H54 (cell line): ENCODE results near the gene GNG10.

Source experiments
- DNase-seq: peaks from one replicate; pipeline ENCODE4 v3.0.0; 2011; ENCODE audit warnings: low spot score, mixed read lengths; ENCODE audit not compliant: insufficient read length
- FAIRE-seq: peaks from 3 replicates; lab custom pipeline; 2011; peaks lifted over from hg19 to GRCh38; lab: Jason Lieb, UNC
- POLR2A ChIP-seq: IDR thresholded peaks from 2 replicates; pipeline ENCODE4 v1.6.1; 2011; ENCODE audit warnings: low read depth, mild to moderate bottlenecking, low read length

The GNG10 gene

GRCh38 chr9:111633389-111633736 lies 28.0 kb upstream of the GNG10 start:
- DNase-seq = no peak
- FAIRE-seq = peak; percentile 30
- TF ChIP-seq POLR2A = no peak

- FAIRE-seq (peak; percentile 90), DNase-seq (no peak)
- TF ChIP-seq POLR2A = no peak
Measured at GRCh38 chr9:111634860-111635259, 26.5 kb upstream of the GNG10 start.

GRCh38 chr9:111637421-111637950 lies 23.9 kb upstream of the GNG10 start:
- DNase-seq (no peak), FAIRE-seq (no peak)
- TF ChIP-seq POLR2A = no peak

- no peak for TF ChIP-seq POLR2A
- FAIRE-seq (no peak), DNase-seq (no peak)
Measured at GRCh38 chr9:111644195-111644772, 17.1 kb upstream of the GNG10 start.

- DNase-seq (no peak), FAIRE-seq (no peak)
- TF ChIP-seq POLR2A = no peak
Measured at GRCh38 chr9:111645806-111646205, 15.6 kb upstream of the GNG10 start.

- FAIRE-seq = peak; percentile 11
- TF ChIP-seq POLR2A = no peak
- no peak for DNase-seq
Measured at GRCh38 chr9:111646417-111646816, 15.0 kb upstream of the GNG10 start.

GRCh38 chr9:111648066-111648465 lies 13.3 kb upstream of the GNG10 start:
- FAIRE-seq = peak; percentile 11
- DNase-seq = no peak
- no peak for TF ChIP-seq POLR2A

- FAIRE-seq (no peak), DNase-seq (no peak)
- TF ChIP-seq POLR2A = no peak
Measured at GRCh38 chr9:111649016-111649415, 12.4 kb upstream of the GNG10 start.

- DNase-seq = no peak
- no peak for FAIRE-seq
- no peak for TF ChIP-seq POLR2A
Measured at GRCh38 chr9:111657051-111657450, 4.4 kb upstream of the GNG10 start.

GRCh38 chr9:111658943-111659342 lies 2.5 kb upstream of the GNG10 start:
- FAIRE-seq = no peak
- no peak for TF ChIP-seq POLR2A
- no peak for DNase-seq

GRCh38 chr9:111659691-111660090 lies 1.7 kb upstream of the GNG10 start:
- no peak for FAIRE-seq
- TF ChIP-seq POLR2A = no peak
- no peak for DNase-seq

GRCh38 chr9:111661802-111662521 lies 557 bp downstream of the GNG10 start:
- peak; percentile 52 for DNase-seq
- FAIRE-seq = peak; percentile 74
- TF ChIP-seq POLR2A = no peak

GRCh38 chr9:111662576-111663300 lies 1.3 kb downstream of the GNG10 start:
- DNase-seq = no peak
- TF ChIP-seq POLR2A = no peak
- no peak for FAIRE-seq

GRCh38 chr9:111663301-111663823 lies 2.0 kb downstream of the GNG10 start:
- DNase-seq = no peak
- peak; percentile 45 for FAIRE-seq

More at GRCh38 chr9:111663301-111663823, 2.0 kb downstream of the GNG10 start:
- TF ChIP-seq POLR2A = no peak
